ENCODE data around the gene INCENP. TPM values are rescaled to one million over a fixed set of nuclear protein-coding genes. Genes with fewer than 3 reads are reported as not detected.

Gene INCENP
- 15.2 and 29.1 TPM in 2 replicates for total RNA-seq

DNA sequence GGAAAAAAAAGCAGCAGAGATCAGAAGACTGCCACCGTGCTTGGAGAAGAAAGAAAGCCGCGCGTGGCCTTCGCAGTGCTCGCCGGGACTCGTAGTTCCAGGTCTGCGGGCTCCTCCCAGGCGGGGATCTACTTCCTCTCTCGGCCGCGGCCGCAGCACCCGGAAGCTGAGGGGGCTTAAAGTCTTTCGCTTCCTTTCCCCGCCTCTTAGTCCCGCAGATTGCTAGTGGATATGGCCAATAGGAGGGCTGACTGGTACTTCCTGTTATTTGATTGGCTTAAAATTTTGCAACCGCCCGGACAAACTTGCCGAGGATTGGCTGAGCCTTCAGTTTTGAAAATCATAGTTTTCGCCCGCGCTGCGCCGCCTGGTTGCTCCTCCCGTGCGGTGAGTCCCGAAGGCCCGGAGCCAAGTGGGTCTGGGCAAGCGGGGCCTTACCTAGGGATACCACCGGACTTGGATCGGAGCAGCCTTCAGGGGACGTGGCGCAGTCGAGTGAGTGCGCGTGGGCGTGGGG, at the start of gene INCENP:
Gene INCENP (plus strand): TSS at position 343 of the 517 bp plus-strand sequence. CDS start 4,151 bp downstream, outside the sequence.

DNA sequence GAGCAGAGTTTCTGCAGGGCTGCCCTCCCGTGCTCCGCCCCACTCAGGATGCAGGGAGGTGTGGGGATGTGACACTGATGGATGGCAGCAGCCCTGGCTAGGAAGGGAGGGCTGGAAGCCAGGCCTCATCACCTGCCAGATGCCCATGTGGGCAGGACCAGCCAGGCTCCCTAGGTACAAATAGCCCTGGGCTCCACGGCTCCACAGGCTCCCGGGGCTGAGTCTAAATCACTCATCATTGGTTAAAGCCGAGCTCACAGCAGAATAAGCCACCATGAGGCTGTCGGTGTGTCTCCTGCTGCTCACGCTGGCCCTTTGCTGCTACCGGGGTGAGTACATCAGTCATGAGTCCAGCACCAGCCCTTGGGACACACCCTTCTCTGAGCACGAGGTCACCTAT, 66.2 kb downstream of the INCENP start, which contains the start of gene SCGB1D1:
Gene SCGB1D1 (plus strand): TSS at position 206 of the 400 bp plus-strand sequence. CDS start 69 bp downstream, at position 275.

Other genes with a start within 250 kb of the INCENP start
- gene FADS3, start 232.5 kb upstream of the INCENP start, total RNA-seq: 41.2 and 173 TPM in 2 replicates
- gene RAB3IL1, start 206.4 kb upstream of the INCENP start, total RNA-seq: 19.2 and 30.6 TPM in 2 replicates
- 3.2 and 13.1 TPM in 2 replicates for gene BEST1, start 173.7 kb upstream of the INCENP start, total RNA-seq
- 2,813 and 3,530 TPM in 2 replicates for gene FTH1, start 156.4 kb upstream of the INCENP start, total RNA-seq
- gene SCGB1D1, start 66.2 kb downstream of the INCENP start, total RNA-seq: not detected in 2 replicates
- gene SCGB2A1, start 84.7 kb downstream of the INCENP start, total RNA-seq: not detected in 2 replicates
- gene SCGB1D2, start 118.2 kb downstream of the INCENP start, total RNA-seq: not detected in 2 replicates
- not detected in 2 replicates for gene SCGB2A2, start 146.1 kb downstream of the INCENP start, total RNA-seq
- gene SCGB1D4, start 175.1 kb downstream of the INCENP start, total RNA-seq: not detected in 2 replicates
- gene ASRGL1, start 213.4 kb downstream of the INCENP start, total RNA-seq: 0.33 and 1.0 TPM in 2 replicates